Measurements from ENCODE around the gene CYP46A1.

The CYP46A1 gene

DNA sequence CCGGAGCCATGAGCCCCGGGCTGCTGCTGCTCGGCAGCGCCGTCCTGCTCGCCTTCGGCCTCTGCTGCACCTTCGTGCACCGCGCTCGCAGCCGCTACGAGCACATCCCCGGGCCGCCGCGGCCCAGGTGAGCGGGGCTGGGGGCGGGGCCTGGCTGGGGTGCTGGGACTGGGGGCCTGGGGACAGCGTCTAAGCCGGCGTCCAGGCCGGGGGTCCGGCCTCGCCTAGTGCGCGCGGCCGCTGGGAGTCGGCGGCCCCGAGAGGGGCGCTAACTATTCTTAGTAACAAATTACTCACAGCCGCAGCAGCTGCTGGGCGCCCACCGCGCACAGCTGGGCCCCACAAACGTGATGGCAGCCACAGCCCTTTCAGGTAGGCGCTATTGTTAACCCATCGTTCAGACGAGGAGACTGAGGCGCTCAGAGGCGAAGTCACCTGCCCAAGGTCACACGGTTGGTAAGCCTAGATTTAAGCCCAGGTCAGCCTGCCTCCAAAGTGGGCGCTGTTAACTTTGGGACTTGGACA is 374 bp downstream of the CYP46A1 start:
- TF ChIP-seq, protein P1, sequence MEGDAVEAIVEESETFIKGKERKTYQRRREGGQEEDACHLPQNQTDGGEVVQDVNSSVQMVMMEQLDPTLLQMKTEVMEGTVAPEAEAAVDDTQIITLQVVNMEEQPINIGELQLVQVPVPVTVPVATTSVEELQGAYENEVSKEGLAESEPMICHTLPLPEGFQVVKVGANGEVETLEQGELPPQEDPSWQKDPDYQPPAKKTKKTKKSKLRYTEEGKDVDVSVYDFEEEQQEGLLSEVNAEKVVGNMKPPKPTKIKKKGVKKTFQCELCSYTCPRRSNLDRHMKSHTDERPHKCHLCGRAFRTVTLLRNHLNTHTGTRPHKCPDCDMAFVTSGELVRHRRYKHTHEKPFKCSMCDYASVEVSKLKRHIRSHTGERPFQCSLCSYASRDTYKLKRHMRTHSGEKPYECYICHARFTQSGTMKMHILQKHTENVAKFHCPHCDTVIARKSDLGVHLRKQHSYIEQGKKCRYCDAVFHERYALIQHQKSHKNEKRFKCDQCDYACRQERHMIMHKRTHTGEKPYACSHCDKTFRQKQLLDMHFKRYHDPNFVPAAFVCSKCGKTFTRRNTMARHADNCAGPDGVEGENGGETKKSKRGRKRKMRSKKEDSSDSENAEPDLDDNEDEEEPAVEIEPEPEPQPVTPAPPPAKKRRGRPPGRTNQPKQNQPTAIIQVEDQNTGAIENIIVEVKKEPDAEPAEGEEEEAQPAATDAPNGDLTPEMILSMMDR (IDR thresholded peaks at IDR 0.05; ENCODE audit: insufficient read depth, missing control alignments): no peak
- DNase-seq (ENCODE audit: insufficient read length, low spot score) (no peak), FAIRE-seq (no peak)

GRCh38 chr14:99685151-99685591 is 1.1 kb downstream of the CYP46A1 start:
- DNase-seq (ENCODE audit: insufficient read length, low spot score) (no peak), FAIRE-seq (no peak)
- TF ChIP-seq, protein P1 (IDR thresholded peaks at IDR 0.05; ENCODE audit: insufficient read depth, missing control alignments): no peak

DNA sequence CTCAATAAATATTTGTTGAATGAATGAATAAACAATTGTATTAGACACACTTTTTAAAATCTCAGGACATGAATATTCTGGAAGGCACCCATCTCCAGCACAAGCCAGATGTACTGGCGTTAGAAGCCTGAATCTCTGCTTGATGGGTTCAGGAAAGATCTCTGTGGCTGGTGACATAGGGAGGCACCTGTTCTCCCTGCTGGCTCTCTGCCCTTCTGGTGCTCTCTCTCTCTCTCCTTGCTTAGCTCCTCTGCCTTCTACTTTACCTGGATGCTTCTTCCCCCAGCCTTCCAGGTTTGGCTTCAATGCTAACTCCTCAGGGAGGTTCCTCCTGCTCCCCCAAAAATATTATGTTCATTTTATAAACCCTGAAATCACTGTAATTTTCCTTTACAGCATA is 1.5 kb downstream of the CYP46A1 start:
- DNase-seq (ENCODE audit: insufficient read length, low spot score) (no peak), FAIRE-seq (no peak)
- TF ChIP-seq, protein P1 (IDR thresholded peaks at IDR 0.05; ENCODE audit: insufficient read depth, missing control alignments): no peak

DNA sequence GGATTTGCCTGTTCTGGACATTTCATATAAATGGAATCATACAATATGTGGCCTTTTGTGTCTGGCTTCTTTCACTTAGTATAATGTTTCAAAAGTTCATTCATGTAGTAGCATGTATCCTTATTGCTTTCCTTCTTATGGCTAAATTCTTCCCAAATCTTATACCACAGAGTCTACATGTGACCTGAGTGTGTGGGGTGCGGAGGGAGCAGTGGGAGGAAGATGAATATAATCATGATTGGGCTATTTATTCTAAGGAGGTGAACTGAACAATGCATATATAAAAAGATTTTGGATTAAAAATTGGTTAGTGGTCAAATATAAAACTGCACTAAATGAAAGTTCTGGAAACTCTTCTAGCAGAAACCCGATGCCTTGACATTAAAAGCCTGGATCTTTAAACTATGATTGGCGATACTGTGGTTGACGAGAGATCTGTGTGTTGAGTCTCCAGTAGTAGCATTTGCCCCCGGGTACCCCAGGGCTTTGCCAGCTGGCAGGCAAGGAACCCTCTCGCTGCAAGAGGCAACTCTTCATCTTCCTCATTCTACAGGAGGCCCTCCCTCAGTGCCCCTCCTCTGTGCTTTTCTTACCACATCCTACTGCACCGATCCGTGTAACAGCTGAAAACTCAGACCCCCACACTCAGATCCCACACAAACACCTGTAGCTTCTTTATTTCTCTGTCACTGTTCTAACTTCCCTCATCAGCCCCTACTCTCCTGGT is 2.6 kb downstream of the CYP46A1 start:
- DNase-seq (ENCODE audit: insufficient read length, low spot score) (no peak), FAIRE-seq (no peak)
- TF ChIP-seq, protein P1 (IDR thresholded peaks at IDR 0.05; ENCODE audit: insufficient read depth, missing control alignments): no peak

DNA sequence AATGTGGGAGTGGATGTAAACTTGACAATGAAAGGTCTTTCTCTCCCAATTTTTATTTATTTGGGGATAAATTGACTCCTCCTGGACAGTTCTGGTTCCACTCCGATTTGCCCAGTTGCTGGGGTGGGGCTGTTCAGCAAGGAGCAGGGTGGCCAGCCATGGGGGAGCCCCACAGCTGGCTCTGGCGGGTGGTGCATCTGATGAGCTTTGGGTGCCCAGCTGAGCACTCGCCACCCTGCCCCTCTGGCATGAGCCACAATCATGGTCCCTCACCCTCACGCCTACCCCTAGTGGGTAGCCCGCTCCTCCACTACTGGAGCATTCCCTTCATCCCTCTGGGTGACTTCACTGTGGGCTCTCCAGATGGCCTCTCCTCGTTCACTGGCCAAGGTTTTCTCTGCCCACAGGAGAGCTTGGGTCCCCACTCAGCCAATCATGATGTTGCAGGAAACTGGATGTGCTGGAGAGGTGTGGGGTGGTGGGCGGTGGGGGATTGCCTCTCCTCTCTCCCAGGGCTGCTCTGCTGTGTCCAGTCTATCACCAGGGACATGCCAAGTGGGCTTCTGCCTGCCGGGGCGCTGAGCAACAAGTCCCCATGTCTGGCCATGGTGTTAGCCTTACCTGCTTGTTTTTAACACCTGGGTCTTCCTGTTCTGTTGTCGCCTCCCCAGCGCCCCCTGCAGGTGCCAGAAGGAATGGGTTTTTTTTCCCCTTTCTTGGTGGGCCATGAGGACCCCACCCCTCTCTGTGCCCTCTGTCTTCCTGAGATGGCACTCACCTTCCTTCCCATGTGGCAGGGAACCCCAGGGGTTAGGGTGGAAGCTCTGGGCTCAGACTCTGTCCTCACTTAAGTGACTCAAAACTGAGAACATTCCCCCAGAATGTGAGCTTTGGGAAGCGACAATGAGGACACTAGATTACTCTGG is 3.4 kb downstream of the CYP46A1 start:
- FAIRE-seq: no peak
- TF ChIP-seq, protein P1 (IDR thresholded peaks at IDR 0.05; ENCODE audit: insufficient read depth, missing control alignments): peak; percentile 39
- no peak for DNase-seq (ENCODE audit: insufficient read length, low spot score)

DNA sequence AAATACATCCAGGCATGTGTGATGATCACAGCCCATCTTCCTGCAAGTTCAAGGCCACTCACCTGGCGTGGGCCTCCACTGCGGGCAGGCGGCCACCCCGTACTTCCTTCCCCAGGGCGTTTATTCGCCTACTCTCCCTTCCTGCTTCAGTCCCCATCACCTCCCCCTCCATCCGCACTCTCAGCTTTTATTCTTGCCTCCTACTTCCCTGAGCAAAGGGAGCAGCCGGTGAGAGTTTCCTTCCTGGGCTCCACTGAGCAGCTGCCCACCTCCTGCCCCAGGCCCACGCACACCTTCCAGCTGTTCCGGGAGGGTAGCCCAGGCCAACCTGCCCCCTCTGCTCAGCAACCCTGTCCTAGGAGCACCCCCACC is 4.1 kb downstream of the CYP46A1 start:
- DNase-seq (ENCODE audit: insufficient read length, low spot score): no peak
- TF ChIP-seq, protein P1 (IDR thresholded peaks at IDR 0.05; ENCODE audit: insufficient read depth, missing control alignments): no peak
- FAIRE-seq: no peak

Data from D721Med (cell line).